GM23338 (cell line): ENCODE measurements around the gene SPCS1. TPM values are rescaled to one million over a fixed set of nuclear protein-coding genes. Genes with fewer than 3 reads are reported as not detected.
A peak's percentile ranks its signal among the peaks of the same experiment; 100 is the strongest.

Experiments
- ATAC-seq: fragments of 200-7000 bp; cut with Tn5 transposase; 3 replicates; pipeline ENCODE4 v1.9.1; 2020
- DNase-seq: peaks from one replicate; pipeline ENCODE4 v3.0.0-alpha.2; 2015; ENCODE audit warnings: low spot score
- H2AFZ ChIP-seq: fragments of 200-600 bp; sonication (generic); 2 replicates; pipeline ENCODE4 v1.8.0; 2016; ENCODE audit warnings: antibody characterized with exemption, mild to moderate bottlenecking, moderate library complexity
- H3F3A ChIP-seq: fragments of 200-600 bp; sonication (generic); replicated peaks from 2 replicates; pipeline ENCODE4 v1.8.0; 2017; ENCODE audit warnings: antibody characterized with exemption, mixed run types, low read depth
- H3K27ac ChIP-seq: fragments of 200-600 bp; sonication (generic); 2 replicates; pipeline ENCODE4 v1.6.1; 2016; ENCODE audit warnings: low read depth
- H3K27me3 ChIP-seq: fragments of 200-600 bp; sonication (generic); 2 replicates; pipeline ENCODE4 v1.8.0; 2016; ENCODE audit warnings: mild to moderate bottlenecking, mixed run types, moderate library complexity; ENCODE audit not compliant: insufficient read depth
- H3K36me3 ChIP-seq: fragments of 200-600 bp; sonication (generic); 2 replicates; pipeline ENCODE4 v1.8.0; 2016; ENCODE audit warnings: mild to moderate bottlenecking; ENCODE audit not compliant: insufficient read depth
- H3K4me1 ChIP-seq: fragments of 200-600 bp; sonication (generic); 2 replicates; pipeline ENCODE4 v1.8.0; 2016; ENCODE audit warnings: mild to moderate bottlenecking, moderate library complexity; ENCODE audit not compliant: insufficient read depth
- H3K4me2 ChIP-seq: fragments of 200-600 bp; sonication (generic); 2 replicates; pipeline ENCODE4 v1.7.1; 2017; ENCODE audit warnings: mixed run types
- H3K4me3 ChIP-seq: fragments of 200-600 bp; sonication (generic); 2 replicates; pipeline ENCODE4 v1.6.1; 2016; ENCODE audit warnings: mixed run types
- H3K79me2 ChIP-seq: fragments of 200-600 bp; sonication (generic); replicated peaks from 2 replicates; pipeline ENCODE4 v1.8.0; 2017; ENCODE audit warnings: mild to moderate bottlenecking; ENCODE audit not compliant: insufficient read depth
- H3K9me2 ChIP-seq: fragments of 200-600 bp; sonication (generic); 2 replicates; pipeline ENCODE4 v1.8.0; 2017; ENCODE audit not compliant: insufficient read depth
- H4K20me1 ChIP-seq: fragments of 200-600 bp; sonication (generic); replicated peaks from 2 replicates; pipeline ENCODE4 v1.8.0; 2017; ENCODE audit warnings: mild to moderate bottlenecking; ENCODE audit not compliant: insufficient read depth
- H3K27ac Mint-ChIP-seq: 2 replicates; pipeline ENCODE4 v1.8.0; 2020; ENCODE audit warnings: inconsistent platforms, mild to moderate bottlenecking, moderate library complexity, mixed read lengths
- H3K27me3 Mint-ChIP-seq: 3 replicates; pipeline ENCODE4 v1.8.0; 2022; ENCODE audit warnings: low read depth, mild to moderate bottlenecking, moderate library complexity, mixed read lengths, inconsistent platforms; ENCODE audit not compliant: insufficient read depth, poor library complexity
- H3K36me3 Mint-ChIP-seq: 3 replicates; pipeline ENCODE4 v1.8.0; 2021; ENCODE audit warnings: low read depth, mild to moderate bottlenecking, inconsistent platforms, moderate library complexity, mixed read lengths
- H3K4me1 Mint-ChIP-seq: 3 replicates; pipeline ENCODE4 v1.8.0; 2020; ENCODE audit warnings: mild to moderate bottlenecking, inconsistent platforms, mixed read lengths
- H3K4me3 Mint-ChIP-seq: 3 replicates; pipeline ENCODE4 v1.8.0; 2021; ENCODE audit warnings: moderate library complexity, mild to moderate bottlenecking, inconsistent platforms, mixed read lengths
- H3K9me3 Mint-ChIP-seq: 3 replicates; pipeline ENCODE4 v1.8.0; 2020; ENCODE audit warnings: moderate library complexity, mild to moderate bottlenecking, inconsistent platforms, mixed read lengths
- NANOG ChIP-seq: IDR thresholded peaks from 2 replicates; pipeline ENCODE4 v1.6.1; 2016; ENCODE audit warnings: antibody characterized with exemption, borderline replicate concordance
- POLR2AphosphoS5 ChIP-seq: IDR thresholded peaks from 2 replicates; pipeline ENCODE4 v1.6.1; 2016; ENCODE audit warnings: antibody characterized with exemption, low read depth
- ZNF114 ChIP-seq: fragments of 250-450 bp; sonication (Bioruptor Pico); IDR thresholded peaks from 2 replicates; pipeline ENCODE4 v1.5.0; 2020; ENCODE audit warnings: mild to moderate bottlenecking, moderate library complexity
- ZNF331 ChIP-seq: fragments of 250-450 bp; sonication (Bioruptor Pico); IDR thresholded peaks from 2 replicates; pipeline ENCODE4 v1.5.0; 2020; ENCODE audit warnings: low read depth, mild to moderate bottlenecking, moderate library complexity
- polyA plus RNA-seq: library from polyadenylated mRNA; unstranded; fragments of >200 nt; fragmentation: Nextera tagmentation; extraction: Ambion mirVana; gene quantifications from 2 replicates; pipeline ENCODE4 v1.2.1, GENCODE V29; 2016
- total RNA-seq: library from RNA; depleted of rRNA; stranded (reverse); fragments of >200 nt; shearing (Covaris generic); gene quantifications from 2 replicates; pipeline ENCODE4 v1.2.3, GENCODE V29; 2014
- TF ChIP-seq, protein P1 (sequence below): IDR thresholded peaks from one replicate; pipeline ENCODE4 v1.6.1; 2018; ENCODE audit warnings: antibody characterized with exemption; ENCODE audit not compliant: unreplicated experiment
- TF ChIP-seq, protein P2 (sequence below), 2 experiments: fragments of 200-600 bp in 1 of 2; sonication (generic) in 1 of 2; conservative IDR thresholded peaks; 2 replicates each; pipeline versions ENCODE4 v1.5.1 to v1.6.1; 2016 to 2017; ENCODE audit warnings: antibody characterized with exemption in 2 of 2, low read depth in 2 of 2, mild to moderate bottlenecking in 2 of 2, moderate library complexity in 1 of 2
- TF ChIP-seq, protein P3 (sequence below): IDR thresholded peaks from 2 replicates; pipeline ENCODE4 v1.6.1; 2016; ENCODE audit warnings: antibody characterized with exemption

Gene SPCS1
- total and polyA plus RNA-seq, 2 experiments from 2014 or later = 165 to 288 TPM

DNA sequence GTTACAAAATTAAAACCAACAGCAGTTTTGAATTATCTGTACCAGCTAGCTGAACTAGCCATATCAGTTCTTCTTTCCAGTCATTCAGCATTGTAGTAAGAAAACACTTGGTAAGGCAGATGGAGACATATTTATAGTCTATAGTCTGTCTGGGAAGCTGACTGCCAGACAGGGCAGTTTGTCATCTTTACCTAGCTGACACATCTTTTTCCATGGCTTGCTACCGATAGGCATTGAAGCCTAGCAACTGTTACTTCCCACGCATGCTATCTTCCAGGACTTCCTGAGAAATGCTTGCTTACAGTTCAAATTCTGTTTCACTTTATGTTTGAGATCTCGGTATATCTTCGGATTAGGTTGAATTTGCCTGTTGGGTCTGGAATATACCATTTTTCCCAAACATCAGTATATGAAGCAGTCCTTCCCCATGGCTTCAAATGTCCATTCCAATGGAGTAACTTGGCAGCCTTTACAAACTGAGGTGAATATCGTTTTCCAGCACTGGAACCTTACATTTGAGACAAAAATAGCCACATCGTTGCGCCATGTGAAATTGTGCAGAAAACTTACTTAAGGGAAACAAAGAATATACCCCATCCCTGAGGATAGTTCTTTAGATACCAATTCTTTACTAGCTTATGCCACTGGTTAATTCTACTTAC, 11.2 kb upstream of the SPCS1 start:
- no peak for ATAC-seq
- Mint-ChIP-seq H3K4me1 (no peaks in the 10 kb centered on the region), H3K4me3 (no peak overlapping the region), H3K9me3 (no peaks in the 10 kb centered on the region), H3K27ac (no peak overlapping the region), H3K36me3 (peaks cover 78% of the 10 kb centered on the region), H3K27me3 (peaks cover 5% of the 10 kb centered on the region)
- Histone ChIP-seq H3K4me1 (no peaks in the 10 kb centered on the region), H3K4me2 (no peak overlapping the region), H2AFZ (no peak overlapping the region), H3F3A (peaks cover 71% of the 10 kb centered on the region), H4K20me1 (peaks cover 50% of the 10 kb centered on the region), H3K79me2 (peaks cover 13% of the 10 kb centered on the region), H3K36me3 (peaks cover 69% of the 10 kb centered on the region), H3K27ac (peak overlapping the region; percentile 52), H3K9me2 (no peaks in the 10 kb centered on the region), H3K4me3 (no peak overlapping the region), H3K27me3 (no peaks in the 10 kb centered on the region)
- TF ChIP-seq, protein P1, sequence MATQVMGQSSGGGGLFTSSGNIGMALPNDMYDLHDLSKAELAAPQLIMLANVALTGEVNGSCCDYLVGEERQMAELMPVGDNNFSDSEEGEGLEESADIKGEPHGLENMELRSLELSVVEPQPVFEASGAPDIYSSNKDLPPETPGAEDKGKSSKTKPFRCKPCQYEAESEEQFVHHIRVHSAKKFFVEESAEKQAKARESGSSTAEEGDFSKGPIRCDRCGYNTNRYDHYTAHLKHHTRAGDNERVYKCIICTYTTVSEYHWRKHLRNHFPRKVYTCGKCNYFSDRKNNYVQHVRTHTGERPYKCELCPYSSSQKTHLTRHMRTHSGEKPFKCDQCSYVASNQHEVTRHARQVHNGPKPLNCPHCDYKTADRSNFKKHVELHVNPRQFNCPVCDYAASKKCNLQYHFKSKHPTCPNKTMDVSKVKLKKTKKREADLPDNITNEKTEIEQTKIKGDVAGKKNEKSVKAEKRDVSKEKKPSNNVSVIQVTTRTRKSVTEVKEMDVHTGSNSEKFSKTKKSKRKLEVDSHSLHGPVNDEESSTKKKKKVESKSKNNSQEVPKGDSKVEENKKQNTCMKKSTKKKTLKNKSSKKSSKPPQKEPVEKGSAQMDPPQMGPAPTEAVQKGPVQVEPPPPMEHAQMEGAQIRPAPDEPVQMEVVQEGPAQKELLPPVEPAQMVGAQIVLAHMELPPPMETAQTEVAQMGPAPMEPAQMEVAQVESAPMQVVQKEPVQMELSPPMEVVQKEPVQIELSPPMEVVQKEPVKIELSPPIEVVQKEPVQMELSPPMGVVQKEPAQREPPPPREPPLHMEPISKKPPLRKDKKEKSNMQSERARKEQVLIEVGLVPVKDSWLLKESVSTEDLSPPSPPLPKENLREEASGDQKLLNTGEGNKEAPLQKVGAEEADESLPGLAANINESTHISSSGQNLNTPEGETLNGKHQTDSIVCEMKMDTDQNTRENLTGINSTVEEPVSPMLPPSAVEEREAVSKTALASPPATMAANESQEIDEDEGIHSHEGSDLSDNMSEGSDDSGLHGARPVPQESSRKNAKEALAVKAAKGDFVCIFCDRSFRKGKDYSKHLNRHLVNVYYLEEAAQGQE = no peak
- TF ChIP-seq POLR2AphosphoS5 = no peak; the same call in 1 of the 2 replicates
- no peak for TF ChIP-seq ZNF331 (CRISPR knock-in tag)
- TF ChIP-seq, protein P2, sequence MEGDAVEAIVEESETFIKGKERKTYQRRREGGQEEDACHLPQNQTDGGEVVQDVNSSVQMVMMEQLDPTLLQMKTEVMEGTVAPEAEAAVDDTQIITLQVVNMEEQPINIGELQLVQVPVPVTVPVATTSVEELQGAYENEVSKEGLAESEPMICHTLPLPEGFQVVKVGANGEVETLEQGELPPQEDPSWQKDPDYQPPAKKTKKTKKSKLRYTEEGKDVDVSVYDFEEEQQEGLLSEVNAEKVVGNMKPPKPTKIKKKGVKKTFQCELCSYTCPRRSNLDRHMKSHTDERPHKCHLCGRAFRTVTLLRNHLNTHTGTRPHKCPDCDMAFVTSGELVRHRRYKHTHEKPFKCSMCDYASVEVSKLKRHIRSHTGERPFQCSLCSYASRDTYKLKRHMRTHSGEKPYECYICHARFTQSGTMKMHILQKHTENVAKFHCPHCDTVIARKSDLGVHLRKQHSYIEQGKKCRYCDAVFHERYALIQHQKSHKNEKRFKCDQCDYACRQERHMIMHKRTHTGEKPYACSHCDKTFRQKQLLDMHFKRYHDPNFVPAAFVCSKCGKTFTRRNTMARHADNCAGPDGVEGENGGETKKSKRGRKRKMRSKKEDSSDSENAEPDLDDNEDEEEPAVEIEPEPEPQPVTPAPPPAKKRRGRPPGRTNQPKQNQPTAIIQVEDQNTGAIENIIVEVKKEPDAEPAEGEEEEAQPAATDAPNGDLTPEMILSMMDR (conservative IDR thresholded peaks at IDR 0.05; ENCODE audit: low read depth in 2 of 2) = no peak
- TF ChIP-seq, protein P3, sequence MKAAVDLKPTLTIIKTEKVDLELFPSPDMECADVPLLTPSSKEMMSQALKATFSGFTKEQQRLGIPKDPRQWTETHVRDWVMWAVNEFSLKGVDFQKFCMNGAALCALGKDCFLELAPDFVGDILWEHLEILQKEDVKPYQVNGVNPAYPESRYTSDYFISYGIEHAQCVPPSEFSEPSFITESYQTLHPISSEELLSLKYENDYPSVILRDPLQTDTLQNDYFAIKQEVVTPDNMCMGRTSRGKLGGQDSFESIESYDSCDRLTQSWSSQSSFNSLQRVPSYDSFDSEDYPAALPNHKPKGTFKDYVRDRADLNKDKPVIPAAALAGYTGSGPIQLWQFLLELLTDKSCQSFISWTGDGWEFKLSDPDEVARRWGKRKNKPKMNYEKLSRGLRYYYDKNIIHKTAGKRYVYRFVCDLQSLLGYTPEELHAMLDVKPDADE = no peak
- no peak for DNase-seq

DNA sequence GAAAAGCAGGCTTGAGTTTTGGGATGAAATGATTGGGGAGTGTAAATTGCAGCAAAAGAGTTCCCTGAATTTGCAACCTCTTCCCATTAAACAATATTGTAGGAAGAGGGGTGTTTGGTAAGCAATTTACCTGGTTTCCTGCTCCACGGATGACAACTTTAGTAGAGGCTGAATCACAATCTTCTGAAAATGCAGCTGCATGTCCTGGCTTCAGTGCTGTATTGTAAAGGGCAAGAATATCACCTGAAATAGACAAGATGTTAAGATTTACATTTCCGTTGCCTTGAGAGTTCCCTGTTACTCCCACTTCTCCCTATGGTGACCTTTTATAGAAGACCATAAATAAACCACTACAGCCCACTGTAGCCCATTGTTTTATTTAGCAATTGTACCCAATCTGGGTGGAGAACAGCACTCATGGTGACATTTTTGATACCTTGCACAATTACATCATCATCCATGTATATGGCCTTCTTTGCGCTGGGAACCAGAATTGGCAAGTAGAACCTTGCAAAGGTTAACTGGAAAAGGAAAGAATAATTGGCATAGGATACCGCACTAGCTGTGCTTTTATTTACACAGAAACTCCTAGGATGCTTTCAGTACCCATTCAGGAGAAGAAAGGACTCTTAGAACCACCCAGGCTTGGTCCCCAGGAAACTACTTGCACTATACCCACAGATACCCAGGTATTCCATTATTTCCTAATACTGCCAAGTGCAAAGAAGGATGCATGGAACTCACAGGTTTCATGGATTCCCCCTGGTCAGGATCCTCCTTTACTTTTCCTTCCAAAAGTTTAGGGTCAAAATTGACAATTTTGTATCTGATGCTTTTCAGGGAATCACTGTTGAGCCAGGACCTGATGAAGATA, 9.9 kb upstream of the SPCS1 start:
- no peaks in the 10 kb centered on the region for H3K9me3 Mint-ChIP-seq
- no peak overlapping the region for H3K27ac Mint-ChIP-seq
- no peaks in the 10 kb centered on the region for H3K4me1 Mint-ChIP-seq
- Histone ChIP-seq H2AFZ (no peak overlapping the region), H3F3A (peaks cover 57% of the 10 kb centered on the region), H3K4me1 (no peaks in the 10 kb centered on the region), H3K36me3 (peaks cover 55% of the 10 kb centered on the region), H3K27me3 (no peaks in the 10 kb centered on the region), H3K4me2 (no peak overlapping the region), H3K4me3 (no peak overlapping the region), H3K79me2 (peaks cover 5% of the 10 kb centered on the region), H4K20me1 (peaks cover 50% of the 10 kb centered on the region), H3K9me2 (no peaks in the 10 kb centered on the region), H3K27ac (peak overlapping the region; percentile 68; the same call in 1 of the 2 replicates)
- no peak overlapping the region for H3K4me3 Mint-ChIP-seq
- H3K27me3 Mint-ChIP-seq = peaks cover 2% of the 10 kb centered on the region
- H3K36me3 Mint-ChIP-seq = peaks cover 64% of the 10 kb centered on the region
- no peak for DNase-seq
- ATAC-seq = no peak
- no peak for TF ChIP-seq NANOG
- no peak for TF ChIP-seq ZNF114 (CRISPR knock-in tag)
